H1 (cell line): ENCODE measurements around the gene NTRK2. TPM values are rescaled to one million over a fixed set of nuclear protein-coding genes. Genes with fewer than 3 reads are reported as not detected.

Source experiments
- CTCF ChIA-PET: fragments of 300-600 bp; sonication (Branson Sonifier 250); formaldehyde crosslinking; loops from one replicate; lab custom pipeline; 2021; ENCODE audit not compliant: partially characterized antibody; lab: Charles Lee
- POLR2A ChIA-PET: fragments of 300-600 bp; sonication (Branson Sonifier 250); formaldehyde crosslinking; loops from one replicate; lab custom pipeline; 2021; ENCODE audit warnings: inconsistent platforms; ENCODE audit not compliant: partially characterized antibody; lab: Charles Lee
- DNase-seq, 2 experiments: peaks; one replicate each; pipeline versions ENCODE4 v3.0.0 to v3.0.0-alpha.2; 2010 to 2022; ENCODE audit warnings: low spot score in 2 of 2, low read depth in 1 of 2, mixed read lengths in 1 of 2
- FAIRE-seq: peaks from 2 replicates; lab custom pipeline; 2011; peaks lifted over from hg19 to GRCh38; lab: Jason Lieb, UNC
- H2AFZ ChIP-seq: 2 replicates; pipeline ENCODE4 v1.8.1; 2012; ENCODE audit warnings: low read length, inconsistent platforms
- H2AK5ac ChIP-seq: 2 replicates; pipeline ENCODE4 v1.6.1; 2013; ENCODE audit warnings: low read depth, low read length
- H2BK120ac ChIP-seq: replicated peaks from 2 replicates; pipeline ENCODE3; 2013; ENCODE audit warnings: low read depth, low read length, inconsistent platforms
- H2BK12ac ChIP-seq: 2 replicates; pipeline ENCODE4 v1.6.1; 2013; ENCODE audit warnings: low read depth, low read length
- H2BK15ac ChIP-seq: 2 replicates; pipeline ENCODE4 v1.6.1; 2013; ENCODE audit warnings: low read length
- H2BK20ac ChIP-seq: 2 replicates; pipeline ENCODE4 v1.6.1; 2013; ENCODE audit warnings: low read length
- H2BK5ac ChIP-seq: 2 replicates; pipeline ENCODE4 v1.6.1; 2013; ENCODE audit warnings: low read depth, low read length
- H3K14ac ChIP-seq: 2 replicates; pipeline ENCODE4 v1.6.1; 2013; ENCODE audit warnings: inconsistent platforms; ENCODE audit not compliant: insufficient read length
- H3K18ac ChIP-seq: 2 replicates; pipeline ENCODE4 v1.6.1; 2013; ENCODE audit warnings: low read length; ENCODE audit errors: extremely low read depth
- H3K23ac ChIP-seq: 2 replicates; pipeline ENCODE4 v1.6.1; 2013; ENCODE audit warnings: inconsistent platforms; ENCODE audit not compliant: insufficient read length
- H3K23me2 ChIP-seq: 2 replicates; pipeline ENCODE4 v1.6.1; 2013; ENCODE audit warnings: low read depth, low read length
- H3K27ac ChIP-seq: 2 replicates; pipeline ENCODE4 v1.6.1; 2011; ENCODE audit warnings: low read depth, low read length, inconsistent platforms
- H3K27me3 ChIP-seq, 4 experiments: replicated peaks in 1 of 4; 1 replicate in 1 of 4; 2 replicates in 3 of 4; pipeline versions ENCODE4 v1.6.1 to v1.8.1; 2011 to 2013; ENCODE audit warnings: low read length in 3 of 4, mild to moderate bottlenecking in 3 of 4, inconsistent platforms in 2 of 4, mixed read lengths in 2 of 4, moderate library complexity in 1 of 4; ENCODE audit not compliant: control insufficient read depth in 3 of 4, insufficient read depth in 3 of 4; ENCODE audit errors: extremely low read depth in 1 of 4
- H3K36me3 ChIP-seq, 4 experiments: 2 replicates each; pipeline versions ENCODE4 v1.6.1 to v1.8.1; 2011 to 2013; ENCODE audit warnings: mild to moderate bottlenecking in 4 of 4, low read length in 3 of 4, moderate library complexity in 2 of 4, control low read depth in 1 of 4, inconsistent platforms in 1 of 4; ENCODE audit not compliant: insufficient read depth in 4 of 4, control insufficient read depth in 2 of 4
- H3K4ac ChIP-seq: replicated peaks from 2 replicates; pipeline ENCODE3; 2013; ENCODE audit warnings: low read length, low read depth, mixed read lengths, inconsistent platforms; ENCODE audit not compliant: insufficient read length
- H3K4me1 ChIP-seq, 4 experiments: replicated peaks in 1 of 4; 1 replicate in 1 of 4; 2 replicates in 3 of 4; pipeline versions ENCODE4 v1.6.1 to v1.8.1; 2011 to 2013; ENCODE audit warnings: low read length in 3 of 4, inconsistent platforms in 2 of 4, mixed read lengths in 1 of 4; ENCODE audit not compliant: insufficient read depth in 4 of 4, control insufficient read depth in 3 of 4
- H3K4me2 ChIP-seq, 2 experiments: 2 replicates each; pipeline versions ENCODE4 v1.6.1 to v1.8.1; 2011 to 2013; ENCODE audit warnings: low read depth in 2 of 2, low read length in 2 of 2, control low read depth in 1 of 2, inconsistent platforms in 1 of 2, mild to moderate bottlenecking in 1 of 2; ENCODE audit not compliant: insufficient read depth in 1 of 2
- H3K4me3 ChIP-seq, 4 experiments: fragments of 200-600, 300-600 bp in 1 of 4; sonication (generic), shearing (Covaris generic), sonication (Bioruptor Twin) in 1 of 4; 2 replicates each; pipeline versions ENCODE4 v1.5.1 to v1.8.1; 2011 to 2016; ENCODE audit warnings: low read length in 4 of 4, low read depth in 3 of 4, control low read depth in 2 of 4, inconsistent platforms in 2 of 4, mild to moderate bottlenecking in 2 of 4, mixed read lengths in 1 of 4, moderate library complexity in 1 of 4; ENCODE audit not compliant: insufficient read depth in 2 of 4; ENCODE audit errors: extremely low read depth in 1 of 4
- H3K56ac ChIP-seq: replicated peaks from 2 replicates; pipeline ENCODE3; 2013; ENCODE audit warnings: low read depth, mild to moderate bottlenecking, mixed read lengths, low read length, inconsistent platforms; ENCODE audit not compliant: insufficient read length
- H3K79me1 ChIP-seq: 2 replicates; pipeline ENCODE4 v1.6.1; 2013; ENCODE audit warnings: low read depth, low read length, control low read depth
- H3K79me2 ChIP-seq, 2 experiments: 2 replicates each; pipeline versions ENCODE4 v1.6.1 to v1.8.1; 2012 to 2013; ENCODE audit warnings: low read length in 2 of 2, mild to moderate bottlenecking in 2 of 2, inconsistent platforms in 1 of 2; ENCODE audit not compliant: insufficient read depth in 2 of 2, control insufficient read depth in 1 of 2
- H3K9ac ChIP-seq, 4 experiments: replicated peaks in 1 of 4; 1 replicate in 1 of 4; 2 replicates in 3 of 4; pipeline versions ENCODE4 v1.6.1 to v1.8.1; 2011 to 2013; ENCODE audit warnings: low read depth in 3 of 4, low read length in 3 of 4, control low read depth in 2 of 4, mild to moderate bottlenecking in 2 of 4, moderate library complexity in 2 of 4, inconsistent platforms in 1 of 4; ENCODE audit errors: extremely low read depth in 1 of 4
- H3K9me3 ChIP-seq, 2 experiments: 2 replicates each; pipeline versions ENCODE4 v1.6.1 to v1.8.1; 2012 to 2013; ENCODE audit warnings: mild to moderate bottlenecking in 2 of 2, moderate library complexity in 2 of 2, control low read depth in 1 of 2, inconsistent platforms in 1 of 2, low read depth in 1 of 2, low read length in 1 of 2, mixed read lengths in 1 of 2; ENCODE audit not compliant: insufficient read depth in 2 of 2
- H4K20me1 ChIP-seq, 2 experiments: replicated peaks in 1 of 2; 2 replicates each; pipeline versions ENCODE3 to v1.8.1; 2011 to 2013; ENCODE audit warnings: inconsistent platforms in 2 of 2, low read length in 2 of 2, mild to moderate bottlenecking in 1 of 2; ENCODE audit not compliant: insufficient read depth in 2 of 2, control insufficient read depth in 1 of 2
- H4K5ac ChIP-seq: 2 replicates; pipeline ENCODE4 v1.6.1; 2013; ENCODE audit warnings: low read length, low read depth, mixed read lengths, inconsistent platforms; ENCODE audit not compliant: insufficient read length
- H4K8ac ChIP-seq: 2 replicates; pipeline ENCODE4 v1.8.0; 2013; ENCODE audit warnings: mild to moderate bottlenecking, moderate library complexity, low read length, inconsistent platforms; ENCODE audit not compliant: insufficient read depth; ENCODE audit errors: extremely low read depth
- H4K91ac ChIP-seq: replicated peaks from 2 replicates; pipeline ENCODE3; 2013; ENCODE audit warnings: low read length, mixed read lengths, inconsistent platforms; ENCODE audit not compliant: insufficient read length
- CBX8 ChIP-seq: fragments of 300-800, 300-1000 bp; sonication (generic); IDR thresholded peaks from 2 replicates; pipeline ENCODE4 v1.7.1; 2016; ENCODE audit warnings: low read depth, low read length, borderline replicate concordance
- CTCF ChIP-seq, 3 experiments: IDR thresholded peaks; 1 replicate in 2 of 3; 2 replicates in 1 of 3; pipeline versions ENCODE4 v1.5.1 to v1.6.1; 2011; ENCODE audit warnings: low read length in 3 of 3, mild to moderate bottlenecking in 3 of 3, inconsistent platforms in 2 of 3, low read depth in 1 of 3, moderate library complexity in 1 of 3; ENCODE audit not compliant: insufficient read depth in 1 of 3; ENCODE audit errors: control extremely low read depth in 1 of 3
- EGR1 ChIP-seq: IDR thresholded peaks from 2 replicates; pipeline ENCODE4 v1.6.1; 2011; ENCODE audit warnings: low read depth, low read length, borderline replicate concordance
- POLR2AphosphoS5 ChIP-seq: IDR thresholded peaks from 2 replicates; pipeline ENCODE4 v1.6.1; 2011; ENCODE audit warnings: low read depth, low read length
- POU5F1 ChIP-seq: IDR thresholded peaks from 2 replicates; pipeline ENCODE4 v1.6.1; 2011; ENCODE audit warnings: low read depth, mild to moderate bottlenecking, low read length, moderate library complexity
- WGBS, 2 experiments: shearing (Covaris generic) in 1 of 2; methylation state at CpG; one replicate each; pipeline versions ENCODE4 v1.1.6 to v1.1.7; 2013 to 2015; ENCODE audit warnings: low lambda C conversion rate in 2 of 2, mixed read lengths in 2 of 2, inconsistent platforms in 1 of 2, low coverage in 1 of 2, missing lambda C conversion rate in 1 of 2; ENCODE audit not compliant: insufficient replicate concordance in 2 of 2, insufficient coverage in 1 of 2, insufficient read length in 1 of 2; ENCODE audit errors: extremely low coverage in 1 of 2, missing lambda C conversion rate in 1 of 2; 5-methylcytosine and 5-hydroxymethylcytosine counted together
- polyA plus RNA-seq, 7 experiments: library from polyadenylated mRNA; depleted of rRNA in 3 of 7; stranded (reverse) in 5 of 7; unstranded in 2 of 7; fragments of >200 nt in 5 of 7; fragments of 200-250 nt in 2 of 7; gene quantifications; 1 replicate in 5 of 7; 2 replicates in 1 of 7; 4 replicates in 1 of 7; pipeline versions ENCODE4 v1.2.1 to v1.2.3, GENCODE V29; 2011 to 2013; ENCODE audit warnings: missing spikeins in 2 of 7, mixed read lengths in 2 of 7
- total RNA-seq: library from RNA; stranded (reverse); fragmentation: NEBNext Ultra II Directional; extraction: Animal tissue kit (Norgen Biotek cat#: 25700); gene quantifications from 2 replicates; pipeline ENCODE4 v1.2.1, GENCODE V29; 2021

The NTRK2 gene
- total and polyA plus RNA-seq, 2 of the 8 experiments (the other 6 are each of a cell fraction or from before 2014, with no cell fraction given): 0.03 to 0.04 TPM

- H3K9ac ChIP-seq: no peak overlapping the region
- no peak overlapping the region for H3K4ac ChIP-seq
- CTCF ChIA-PET: interaction anchor here (1.5 to 2.6 kb wide), 3 partner anchors 23 to 292 kb away, joined by 4 to 12 read pairs (median 6); no protein-coding TSS in a partner anchor
- no peaks in the 10 kb centered on the region for H3K36me3 ChIP-seq
- H3K79me2 ChIP-seq: no peaks in the 10 kb centered on the region
- no peaks in the 10 kb centered on the region for H3K79me1 ChIP-seq
- no peak overlapping the region for H3K4me2 ChIP-seq
- no peak overlapping the region for H2AFZ ChIP-seq
- TF ChIP-seq CBX8: no peak
- TF ChIP-seq EGR1: no peak
- TF ChIP-seq CTCF (IDR thresholded peaks at IDR 0.05; ENCODE audit: control extremely low read depth in 1 of 3, insufficient read depth in 1 of 3, low read depth in 1 of 3, low read length in 3 of 3): no peak
- TF ChIP-seq POLR2AphosphoS5: no peak
- TF ChIP-seq POU5F1: no peak
- H3K56ac ChIP-seq: no peak overlapping the region
- no peak overlapping the region for H2BK15ac ChIP-seq
- peaks cover 25 to 39% (median 36%) of the 10 kb centered on the region in 4 experiments for H3K27me3 ChIP-seq
- no peak overlapping the region for H3K18ac ChIP-seq
- H4K91ac ChIP-seq: no peak overlapping the region
- H3K9me3 ChIP-seq: no peaks in the 10 kb centered on the region
- no peak overlapping the region for H3K14ac ChIP-seq
- H2BK12ac ChIP-seq: no peak overlapping the region
- POLR2A ChIA-PET: no interaction called here
- DNase-seq (no peak), FAIRE-seq (no peak)
- no peak overlapping the region for H2BK5ac ChIP-seq
- no peak overlapping the region for H2AK5ac ChIP-seq
- peaks cover 11% of the 10 kb centered on the region; the same call in 1 of the 2 replicates for H3K23me2 ChIP-seq
- no peak overlapping the region for H4K8ac ChIP-seq
- 85% methylated on average over 4 of the region's 4 CpGs; no CpG with 5 or more reads in 1 of the 2 experiments for WGBS, 2 experiments
- H2BK20ac ChIP-seq: no peak overlapping the region
- no peak overlapping the region for H2BK120ac ChIP-seq
- H3K4me1 ChIP-seq: peaks cover 0 to 12% (median 7%) of the 10 kb centered on the region in 4 experiments; a peak in 6 of 7 replicates
- no peak overlapping the region for H3K4me3 ChIP-seq
- no peak overlapping the region for H4K5ac ChIP-seq
- no peak overlapping the region for H3K27ac ChIP-seq
- H3K23ac ChIP-seq: no peak overlapping the region
- H4K20me1 ChIP-seq: peaks cover 2 to 4% of the 10 kb centered on the region in 2 experiments
These were observed 4.3 kb downstream of the NTRK2 start for GRCh38 chr9:84673806-84674205.
